GM21737 (cell line): ENCODE measurements around the gene FAM72D.
"Not testable (repeated sequence)": the region's sequence is repeated elsewhere in the genome, so short reads cannot be mapped to it uniquely, and the experiment has no call there.

Experiments
- ATAC-seq: cut with Tn5 transposase; IDR thresholded peaks from one replicate; pipeline ENCODE4 v1.9.1; 2021; ENCODE audit warnings: mild to moderate bottlenecking, moderate library complexity; ENCODE audit not compliant: unreplicated experiment

The FAM72D gene

DNA sequence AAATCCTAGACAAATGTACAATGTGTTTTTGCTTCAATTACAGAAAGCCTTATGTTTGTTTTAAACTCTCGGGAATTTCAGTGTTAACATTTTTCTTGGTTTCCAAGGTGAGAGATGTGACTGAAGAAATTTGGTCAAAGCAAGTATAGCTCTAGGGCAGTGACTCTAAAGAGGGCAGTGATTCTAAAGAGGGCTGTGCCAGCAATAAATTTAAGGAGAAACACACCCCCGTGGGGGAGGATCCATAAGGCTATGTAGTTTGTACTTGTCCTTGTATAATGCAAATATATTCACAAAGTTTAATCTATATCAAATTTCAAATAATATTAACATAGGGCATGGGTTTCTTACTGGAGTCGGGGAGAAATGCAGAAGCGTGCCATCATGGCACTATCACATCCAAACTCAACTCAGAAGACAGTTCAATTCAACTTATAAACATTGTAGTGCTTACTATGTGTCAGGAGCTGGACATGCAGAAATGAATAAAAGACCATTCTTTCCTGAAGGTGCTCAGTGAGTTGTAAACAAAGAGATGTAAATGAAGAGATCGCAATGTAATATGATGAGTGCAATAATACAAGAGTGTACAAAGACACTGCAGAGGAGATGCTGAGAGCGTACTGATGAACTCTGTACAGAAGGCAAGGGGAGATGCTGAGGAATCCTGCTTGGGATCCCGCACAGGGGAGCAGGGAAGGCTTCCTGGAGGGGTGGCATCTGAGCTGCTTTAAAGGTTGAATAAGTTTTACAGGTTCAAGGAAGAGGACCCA is 13.1 kb upstream of the FAM72D start:
- ATAC-seq: not testable (repeated sequence)

DNA sequence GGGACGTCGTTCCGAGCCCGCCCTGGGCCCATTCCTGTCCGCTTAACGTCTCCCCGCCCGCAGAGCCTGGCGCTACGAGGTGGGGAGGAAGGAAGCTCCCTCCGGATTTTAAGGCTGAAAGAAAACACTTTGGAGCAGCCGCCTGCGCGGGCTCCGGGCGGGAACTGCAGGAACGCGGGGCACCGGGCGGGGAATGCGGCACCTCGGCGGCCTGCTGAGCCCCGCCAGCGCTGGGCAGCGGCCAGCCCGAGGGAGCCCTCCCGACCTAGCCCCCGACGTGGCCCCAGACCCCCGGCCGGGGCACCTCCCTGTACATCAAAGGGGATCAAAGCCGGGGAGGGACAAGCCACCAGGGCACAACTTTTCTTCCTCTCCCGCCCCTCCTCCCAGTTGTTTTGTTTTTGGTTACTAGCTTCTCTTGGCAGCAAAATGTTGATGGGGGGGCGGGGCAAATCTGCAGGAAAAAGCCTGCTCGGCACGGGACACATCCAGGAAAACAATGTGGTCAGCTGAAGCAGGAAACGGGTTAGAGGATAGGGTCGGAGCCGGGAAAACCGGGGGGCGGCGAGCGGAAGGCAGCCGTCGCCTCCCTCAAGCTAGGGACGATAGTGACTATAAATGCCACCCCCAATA is 2.1 kb upstream of the FAM72D start:
- ATAC-seq: not testable (repeated sequence)

- peak; percentile 5 for ATAC-seq
These were observed 1.0 kb upstream of the FAM72D start for GRCh38 chr1:145094655-145095211.

DNA sequence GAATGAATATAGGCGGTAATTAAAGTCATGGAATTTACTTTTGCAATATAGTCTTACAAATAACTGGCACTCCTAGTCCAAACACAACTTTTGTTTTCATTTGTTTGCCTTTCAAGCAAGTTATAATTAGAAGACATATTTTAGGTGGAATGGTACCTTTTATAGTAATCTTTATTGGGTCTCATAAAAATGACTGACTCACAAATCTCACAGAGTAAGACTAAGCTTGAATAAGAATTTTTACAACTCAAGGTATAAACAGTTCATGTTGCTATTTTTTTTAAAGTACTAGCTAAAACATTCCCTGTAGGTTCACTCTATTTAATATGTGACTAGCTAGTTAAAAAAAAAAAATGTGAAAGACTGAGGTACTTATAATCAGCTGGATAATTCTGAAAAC is 6.0 kb downstream of the FAM72D start:
- not testable (repeated sequence) for ATAC-seq

DNA sequence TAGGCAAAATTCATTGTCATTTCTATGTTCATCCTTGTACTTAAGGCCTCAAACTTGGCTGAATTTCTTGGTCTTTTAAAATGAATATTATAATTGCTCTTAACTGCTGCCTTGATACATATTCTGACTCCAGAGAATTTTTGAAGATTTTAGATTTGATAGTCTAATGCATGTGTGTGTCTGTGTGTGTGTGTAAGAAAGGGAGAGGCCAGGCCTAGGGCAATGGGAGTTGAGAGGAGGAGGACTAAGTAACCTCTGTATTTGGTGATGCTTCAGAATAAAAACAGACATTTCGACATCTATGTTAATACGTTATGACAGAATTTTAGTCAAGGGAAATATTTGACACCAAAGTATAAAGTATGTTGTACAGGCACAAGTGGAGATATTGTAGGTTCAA is 7.5 kb downstream of the FAM72D start:
- ATAC-seq: not testable (repeated sequence)

- not testable (repeated sequence) for ATAC-seq
These were observed 15.9 kb downstream of the FAM72D start for GRCh38 chr1:145111674-145112073.

GRCh38 chr1:145112703-145113102 is 16.9 kb downstream of the FAM72D start:
- ATAC-seq: not testable (repeated sequence)

DNA sequence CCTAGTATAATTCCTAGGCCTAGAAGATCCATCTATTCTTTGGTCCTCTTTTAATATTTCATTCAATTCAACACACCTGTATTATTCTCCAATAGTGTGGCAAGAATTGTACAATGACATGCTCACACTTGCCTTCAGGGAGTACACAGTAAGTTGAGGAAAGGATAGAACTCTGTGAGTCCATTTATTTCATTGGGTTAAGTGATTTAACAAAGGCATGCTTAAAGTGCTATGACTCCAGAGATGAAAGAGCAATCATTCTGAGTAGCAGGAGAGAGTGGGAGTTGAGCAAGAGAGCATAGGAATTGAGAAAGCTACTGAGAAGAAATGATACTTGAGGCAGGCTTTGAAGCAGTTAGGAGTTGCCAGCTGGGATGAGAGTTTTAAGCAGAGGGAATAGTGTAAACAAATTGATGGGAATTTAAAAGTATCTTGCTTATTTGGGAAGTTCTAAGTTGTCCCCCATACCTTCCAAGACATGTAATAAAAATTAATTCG is 18.8 kb downstream of the FAM72D start:
- not testable (repeated sequence) for ATAC-seq

GRCh38 chr1:145115587-145116493 is 20.1 kb downstream of the FAM72D start:
- ATAC-seq: not testable (repeated sequence)

DNA sequence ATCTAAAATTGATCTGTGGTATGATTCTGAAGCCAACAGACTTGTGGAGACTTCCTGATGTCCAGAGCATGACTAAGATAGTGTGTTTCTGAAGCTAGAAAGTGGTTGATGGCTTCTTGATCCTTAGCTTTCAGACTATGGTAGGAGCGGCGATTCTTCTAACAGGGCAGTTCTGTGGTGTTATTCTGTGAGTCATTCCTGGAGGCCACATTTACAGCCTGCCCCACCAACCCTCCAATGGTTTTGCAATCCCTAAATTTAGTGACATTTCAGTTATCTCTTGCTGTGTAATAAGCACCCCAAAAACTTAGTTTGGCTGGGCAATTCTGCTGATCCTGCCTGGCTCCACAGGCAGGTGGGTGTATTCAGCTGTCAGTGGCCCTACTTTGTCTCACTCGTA is 24.1 kb downstream of the FAM72D start:
- not testable (repeated sequence) for ATAC-seq

- not testable (repeated sequence) for ATAC-seq
These were observed 26.7 kb downstream of the FAM72D start for GRCh38 chr1:145122344-145123061.

- not testable (repeated sequence) for ATAC-seq
These were observed 27.3 kb downstream of the FAM72D start for GRCh38 chr1:145123062-145123395.

DNA sequence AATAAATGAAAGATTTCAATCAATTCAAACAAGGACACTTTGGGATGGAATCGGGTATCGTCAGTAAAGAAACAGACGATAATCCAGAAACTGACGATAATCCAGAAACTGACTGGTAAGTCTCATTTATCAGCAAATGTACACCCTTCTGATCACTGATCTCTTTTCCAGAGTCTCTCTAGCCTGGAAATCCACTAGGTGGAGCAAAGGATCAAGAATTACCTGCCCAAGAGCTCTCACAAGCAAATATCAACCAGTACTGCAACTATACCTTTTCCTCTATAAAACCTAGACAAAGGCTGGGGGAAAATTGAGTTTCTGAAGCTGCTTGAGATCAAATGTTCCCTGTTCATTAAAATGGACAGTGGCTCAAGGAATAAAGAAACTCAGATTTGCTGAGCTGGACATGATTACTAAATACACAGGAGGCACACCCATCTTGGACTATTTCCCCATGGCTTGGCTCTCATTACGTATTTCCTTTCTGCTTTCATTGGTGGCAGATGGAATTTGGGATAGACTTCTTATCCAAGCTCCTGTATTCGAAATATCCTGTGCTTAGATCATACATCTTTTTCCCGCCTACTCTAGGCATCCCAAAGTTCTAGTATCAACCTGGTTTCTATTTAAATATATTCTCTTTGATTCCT is 28.3 kb downstream of the FAM72D start:
- not testable (repeated sequence) for ATAC-seq

DNA sequence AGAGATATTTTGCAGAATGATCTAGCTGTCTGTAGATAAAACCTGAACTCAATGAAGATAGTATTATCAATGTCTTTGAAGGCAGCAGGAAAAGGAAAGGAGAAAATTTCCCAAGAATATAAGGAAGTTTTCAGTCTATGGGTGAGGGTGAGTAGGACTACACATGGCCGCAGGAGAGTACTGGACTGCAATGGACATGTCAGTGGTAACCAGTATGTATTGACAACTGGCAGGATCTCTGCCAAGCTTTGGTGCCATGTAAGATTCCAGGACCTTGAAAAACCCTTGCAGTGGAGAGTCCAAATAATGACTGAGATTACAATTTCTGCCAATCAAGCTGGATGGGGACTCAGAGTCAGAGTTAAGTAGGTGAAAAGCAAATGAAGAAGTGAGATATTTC is 29.3 kb downstream of the FAM72D start:
- ATAC-seq: not testable (repeated sequence)

DNA sequence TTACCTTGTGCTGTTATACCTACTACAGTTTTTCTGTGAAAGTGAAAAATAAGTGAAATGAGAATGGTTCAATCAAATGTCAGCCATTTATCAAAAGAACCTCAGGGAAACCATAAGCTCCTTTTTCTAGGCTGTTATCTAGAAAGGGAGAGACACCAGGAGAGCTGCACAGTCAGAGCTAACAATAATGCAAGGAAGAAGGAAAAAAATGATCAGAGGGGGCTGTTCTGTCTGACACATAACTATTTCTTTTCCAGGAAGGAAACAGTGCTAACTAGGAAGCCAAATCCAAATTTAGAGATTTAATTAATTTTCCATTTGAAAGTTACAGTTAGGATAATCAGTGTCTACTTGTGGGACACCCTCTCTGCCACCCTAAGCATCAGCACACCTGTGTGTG is 31.4 kb downstream of the FAM72D start:
- not testable (repeated sequence) for ATAC-seq

- ATAC-seq: not testable (repeated sequence)
These were observed 33.1 kb downstream of the FAM72D start for GRCh38 chr1:145128697-145129469.

- not testable (repeated sequence) for ATAC-seq
These were observed 38.7 kb downstream of the FAM72D start for GRCh38 chr1:145134476-145134875.

DNA sequence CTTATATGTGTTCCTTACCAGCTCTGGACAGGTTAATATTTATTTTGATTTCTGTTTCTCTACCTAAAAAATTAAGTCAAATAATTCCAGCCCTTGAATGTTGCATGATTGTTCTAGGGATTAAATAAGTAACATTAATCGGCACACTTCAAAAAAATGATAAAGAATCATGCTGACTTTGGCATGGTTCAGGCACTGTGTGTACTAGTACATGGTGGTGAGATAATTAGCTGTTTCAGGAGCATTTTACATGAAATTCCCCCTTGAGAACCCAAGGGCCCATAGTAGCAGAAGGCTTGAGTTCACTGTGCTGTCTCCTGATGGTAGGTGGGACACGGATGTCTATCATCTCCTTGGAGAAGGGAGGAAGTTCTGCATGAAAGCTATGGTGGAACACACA is 44.8 kb downstream of the FAM72D start:
- not testable (repeated sequence) for ATAC-seq
